ENCODE data around the gene GRM8. TPM values are rescaled to one million over a fixed set of nuclear protein-coding genes. Genes with fewer than 3 reads are reported as not detected.

Gene GRM8
- total and polyA plus RNA-seq, 4 donors = 0.28 to 4.9 (median 2.8) TPM

GRCh38 chr7:126702242-126703016 is 550.3 kb downstream of the GRM8 start:
- no peaks in the 10 kb centered on the region for H3K27me3 ChIP-seq (ENCODE audit: control insufficient read depth in 4 of 4, insufficient read depth in 4 of 4, low read length in 3 of 4)
- TF ChIP-seq GABPA (IDR thresholded peaks at IDR 0.05 in 1 of 2, conservative IDR thresholded peaks at IDR 0.05 in 1 of 2) (no peak), ZBTB33 (IDR thresholded peaks at IDR 0.05) (no peak), FOXA1 (IDR thresholded peaks at IDR 0.05) (no peak), RAD21 (IDR thresholded peaks at IDR 0.05) (no peak), HNF4G (IDR thresholded peaks at IDR 0.05) (no peak), EGR1 (IDR thresholded peaks at IDR 0.05; ENCODE audit: low read depth in 2 of 2) (no peak), YY1 (IDR thresholded peaks at IDR 0.05) (no peak), FOXA2 (IDR thresholded peaks at IDR 0.05) (no peak), MAX (IDR thresholded peaks at IDR 0.05) (no peak), HNF4A (conservative IDR thresholded peaks at IDR 0.05) (no peak), CTCF (IDR thresholded peaks at IDR 0.05; ENCODE audit: low read depth, low read length, missing input control) (no peak), REST (IDR thresholded peaks at IDR 0.05) (no peak), JUND (IDR thresholded peaks at IDR 0.05) (no peak)
- H3K9ac ChIP-seq (ENCODE audit: low read depth in 1 of 2, low read length in 2 of 2) = no peak overlapping the region
- 83% methylated on average over 7 of the region's 7 CpGs for WGBS
- no peaks in the 10 kb centered on the region for H3K9me3 ChIP-seq (ENCODE audit: control insufficient read depth in 4 of 4, low read length in 3 of 4)
- H3K4me1 ChIP-seq (ENCODE audit: control insufficient read depth in 4 of 4, insufficient read depth in 4 of 4, low read length in 3 of 4) = no peaks in the 10 kb centered on the region
- DNase-seq (ENCODE audit: low spot score) = no peak
- no peak overlapping the region for H3K4me3 ChIP-seq (ENCODE audit: low read depth in 1 of 3, low read length in 3 of 3)
- no peak overlapping the region for H3K27ac ChIP-seq (ENCODE audit: low read depth in 1 of 2, low read length in 2 of 2)
- no peaks in the 10 kb centered on the region for H3K36me3 ChIP-seq (ENCODE audit: control insufficient read depth in 4 of 4, insufficient read depth in 3 of 4, low read depth in 1 of 4, low read length in 3 of 4)
